Measurements from ENCODE around the gene SESN2.

The SESN2 gene

GRCh38 chr1:28249013-28249865 is 10.1 kb upstream of the SESN2 start:
- DNase-seq (ENCODE audit: low spot score), result peak; percentile 23

- no peak for DNase-seq (ENCODE audit: low spot score)
These were observed 9.4 kb upstream of the SESN2 start for GRCh38 chr1:28249866-28250295.

GRCh38 chr1:28256197-28256827 is 3.0 kb upstream of the SESN2 start:
- no peak for DNase-seq (ENCODE audit: low spot score)

- no peak for DNase-seq (ENCODE audit: low spot score)
These were observed 1.6 kb upstream of the SESN2 start for GRCh38 chr1:28257736-28258135.

GRCh38 chr1:28258628-28259251 is 578 bp upstream of the SESN2 start:
- no peak for DNase-seq (ENCODE audit: low spot score)

- DNase-seq (ENCODE audit: low spot score), result peak; percentile 81
These were observed 850 bp downstream of the SESN2 start for GRCh38 chr1:28259934-28260802.

- DNase-seq (ENCODE audit: low spot score), result no peak
These were observed 1.5 kb downstream of the SESN2 start for GRCh38 chr1:28260803-28261174.

- no peak for DNase-seq (ENCODE audit: low spot score)
These were observed 5.6 kb downstream of the SESN2 start for GRCh38 chr1:28264897-28265296.

GRCh38 chr1:28265577-28265976 is 6.3 kb downstream of the SESN2 start:
- DNase-seq (ENCODE audit: low spot score), result no peak

GRCh38 chr1:28266920-28267322 is 7.6 kb downstream of the SESN2 start:
- no peak for DNase-seq (ENCODE audit: low spot score)

GRCh38 chr1:28267633-28268032 is 8.3 kb downstream of the SESN2 start:
- DNase-seq (ENCODE audit: low spot score), result no peak

- DNase-seq (ENCODE audit: low spot score), result no peak
These were observed 10.2 kb downstream of the SESN2 start for GRCh38 chr1:28269529-28269928.

GRCh38 chr1:28272215-28272852 is 13.0 kb downstream of the SESN2 start:
- DNase-seq (ENCODE audit: low spot score), result no peak

- no peak for DNase-seq (ENCODE audit: low spot score)
These were observed 14.0 kb downstream of the SESN2 start for GRCh38 chr1:28273216-28273860.

- no peak for DNase-seq (ENCODE audit: low spot score)
These were observed 19.4 kb downstream of the SESN2 start for GRCh38 chr1:28278763-28279162.

- DNase-seq (ENCODE audit: low spot score), result no peak
These were observed 20.4 kb downstream of the SESN2 start for GRCh38 chr1:28279721-28280120.

GRCh38 chr1:28280501-28280900 is 21.2 kb downstream of the SESN2 start:
- DNase-seq (ENCODE audit: low spot score), result no peak

- DNase-seq (ENCODE audit: low spot score), result no peak
These were observed 21.7 kb downstream of the SESN2 start for GRCh38 chr1:28280977-28281381.

GRCh38 chr1:28281608-28282425 is 22.5 kb downstream of the SESN2 start:
- no peak for DNase-seq (ENCODE audit: low spot score)
